Activated T-cell treated with anti-CD3 and anti-CD28 coated beads for 24 hours (primary cell): ENCODE results near the gene NGFR.
"Not testable (repeated sequence)": the region's sequence is repeated elsewhere in the genome, so short reads cannot be mapped to it uniquely, and the experiment has no call there.

Experiments used
- DNase-seq: peaks from one replicate; pipeline ENCODE4 v3.0.0-alpha.2; 2020; ENCODE audit warnings: low read depth

Gene NGFR

DNA sequence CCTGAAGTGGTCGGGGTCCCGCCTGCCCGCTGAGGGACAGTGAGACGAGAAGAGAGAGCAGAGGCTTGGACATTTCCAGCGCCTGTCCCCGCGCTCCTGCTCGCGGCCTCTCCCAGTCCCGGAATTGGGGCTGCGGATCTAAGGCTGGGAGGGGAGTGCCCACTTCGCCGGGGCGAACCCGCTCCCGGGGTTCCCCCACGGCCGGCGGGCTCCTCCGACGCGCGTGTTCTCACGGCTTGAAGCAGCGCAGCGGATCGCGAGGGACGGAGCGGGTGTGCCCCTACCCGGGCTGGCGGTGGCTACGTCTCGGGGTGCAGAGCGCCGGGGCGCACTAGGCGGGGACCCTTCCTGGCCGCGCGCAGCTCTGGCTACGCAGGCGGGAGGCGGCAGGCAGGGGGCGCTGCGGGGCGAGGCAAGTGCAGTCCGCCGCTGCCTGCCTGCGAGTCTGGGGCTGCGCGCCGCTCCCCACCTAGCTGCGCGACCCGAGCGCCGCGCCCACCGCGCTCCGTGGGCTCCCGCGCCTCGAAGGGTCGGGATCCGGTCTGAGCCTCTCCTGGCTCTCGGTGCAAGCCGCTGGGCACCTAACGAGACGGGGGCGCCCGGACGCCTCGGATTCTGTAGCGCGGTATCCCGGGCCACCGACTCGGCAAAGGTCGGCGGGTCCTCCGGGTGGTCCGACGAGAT lies 1.2 kb downstream of the NGFR start:
- DNase-seq: peak; percentile 72

DNA sequence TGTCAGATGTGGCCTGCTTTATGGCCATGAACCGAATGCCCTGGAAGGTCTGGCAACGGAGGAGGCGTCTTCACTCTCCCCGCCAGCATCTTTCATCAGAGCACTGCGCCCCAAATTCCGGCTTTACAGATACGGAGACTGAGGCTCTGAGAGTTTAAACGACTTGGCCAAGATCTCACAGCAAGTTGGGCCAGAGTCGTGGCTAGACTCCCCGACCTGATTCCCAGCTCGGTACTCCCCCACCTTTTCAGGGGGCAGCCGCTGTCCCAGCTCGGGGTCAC lies 1.7 kb downstream of the NGFR start:
- no peak for DNase-seq

DNA sequence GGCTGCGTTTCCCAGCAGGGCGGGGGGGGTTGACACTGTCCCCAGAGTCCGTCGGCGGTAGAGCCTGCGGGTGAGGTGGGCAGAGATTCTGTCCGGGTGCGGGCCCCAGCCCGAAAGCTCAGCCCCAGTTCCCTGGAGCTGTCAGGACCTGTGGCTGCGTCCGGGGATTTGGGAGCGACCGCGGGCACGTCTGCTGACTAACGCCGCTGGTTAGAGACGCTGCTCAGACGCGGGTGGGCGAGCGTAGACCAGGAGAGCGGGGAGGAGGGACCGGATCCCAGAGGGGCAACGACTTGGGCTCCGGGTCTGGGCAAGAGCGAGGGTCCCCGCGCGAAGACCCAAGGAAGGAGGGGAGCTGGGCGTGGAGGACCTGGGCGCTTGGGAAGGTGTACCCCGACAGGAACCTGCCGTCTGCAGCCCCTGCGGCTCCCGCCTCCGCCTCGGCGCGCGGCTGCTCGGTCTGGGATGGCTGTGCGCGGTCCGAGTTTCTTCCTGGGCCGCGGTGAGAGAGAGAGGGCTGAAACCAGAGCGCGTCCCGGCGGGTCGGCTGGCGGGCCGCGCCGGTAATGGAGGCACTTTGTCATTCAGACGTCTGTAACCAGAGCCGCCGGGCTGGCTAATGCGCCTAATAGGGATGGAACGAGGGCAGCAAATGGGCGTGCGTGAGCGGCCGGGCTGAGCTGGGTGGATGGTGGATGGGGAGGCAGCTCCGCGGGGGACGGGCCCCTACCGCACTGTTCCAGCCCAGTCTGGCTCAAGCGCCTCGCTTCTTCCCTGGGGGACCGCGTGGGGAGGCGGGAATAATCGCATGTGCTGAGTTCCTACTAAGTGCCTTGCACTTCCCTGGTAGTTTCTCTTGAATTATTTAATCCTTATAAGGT lies 2.3 kb downstream of the NGFR start:
- no peak for DNase-seq

DNA sequence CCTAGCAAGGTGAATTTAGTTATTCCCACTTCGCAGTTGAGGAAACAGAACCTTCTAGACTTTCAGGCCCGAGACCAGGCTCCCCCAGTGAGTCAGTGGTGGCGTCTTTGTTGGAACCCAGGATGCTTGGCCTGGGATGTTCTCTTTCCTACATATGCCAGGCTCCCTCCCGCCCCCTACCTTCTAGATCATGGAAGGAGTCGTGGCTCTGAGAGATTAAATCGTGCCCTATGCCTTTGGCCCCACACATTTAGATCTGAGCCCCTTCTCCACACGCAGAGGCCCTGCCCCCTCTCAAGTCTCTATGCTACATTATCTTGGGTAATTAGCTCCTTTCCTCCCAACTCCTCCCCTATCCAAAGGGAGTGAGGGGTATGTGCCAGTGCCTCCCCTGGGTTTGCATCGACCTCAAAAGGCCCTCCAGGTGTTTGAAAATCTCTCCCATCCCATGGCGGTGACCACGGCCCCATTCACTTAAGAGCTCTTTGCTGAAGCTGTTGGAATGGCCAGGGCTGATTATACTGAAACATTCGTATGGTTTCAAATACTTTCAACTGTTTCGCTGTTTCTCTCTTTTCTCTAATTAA lies 3.0 kb downstream of the NGFR start:
- DNase-seq: no peak

DNA sequence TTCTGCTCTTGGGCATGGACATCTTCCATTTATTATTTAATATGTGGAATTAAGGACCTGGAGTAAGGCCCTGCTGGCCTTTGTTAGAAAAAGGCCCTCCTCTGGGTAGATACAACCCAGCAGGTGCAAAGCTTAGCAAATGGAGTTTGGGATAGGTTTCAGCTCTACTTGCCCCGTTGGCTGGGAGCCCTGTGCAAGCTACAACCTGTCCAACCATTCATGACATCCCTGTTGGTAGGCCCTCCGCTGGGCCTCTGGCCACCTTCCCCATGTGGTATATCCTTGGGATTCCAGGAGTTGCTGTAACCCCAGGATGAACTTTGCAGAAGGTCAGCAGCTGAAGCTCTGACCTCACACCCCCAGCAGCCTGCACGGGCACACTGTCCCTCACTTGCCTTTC lies 6.4 kb downstream of the NGFR start:
- no peak for DNase-seq

DNA sequence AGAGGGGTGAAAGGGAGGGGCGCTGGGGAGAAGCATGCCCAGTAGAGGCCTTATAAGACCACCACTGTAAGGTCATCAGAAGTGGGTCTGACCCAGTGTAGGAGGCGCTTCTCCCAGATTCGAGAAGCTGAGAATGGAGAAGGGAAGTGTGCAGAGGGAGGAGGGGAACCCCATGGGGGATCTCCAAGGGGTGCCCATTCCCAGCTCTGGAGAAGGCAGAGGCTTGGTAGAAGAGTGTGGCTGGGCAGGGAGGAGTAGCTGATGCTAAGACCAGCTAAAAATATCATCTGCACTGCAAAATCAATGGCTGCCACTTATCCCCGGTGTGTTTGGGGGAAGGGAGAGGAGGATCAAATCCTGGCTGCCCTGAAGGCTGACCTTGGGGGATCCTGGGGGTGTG lies 7.2 kb downstream of the NGFR start:
- no peak for DNase-seq

DNA sequence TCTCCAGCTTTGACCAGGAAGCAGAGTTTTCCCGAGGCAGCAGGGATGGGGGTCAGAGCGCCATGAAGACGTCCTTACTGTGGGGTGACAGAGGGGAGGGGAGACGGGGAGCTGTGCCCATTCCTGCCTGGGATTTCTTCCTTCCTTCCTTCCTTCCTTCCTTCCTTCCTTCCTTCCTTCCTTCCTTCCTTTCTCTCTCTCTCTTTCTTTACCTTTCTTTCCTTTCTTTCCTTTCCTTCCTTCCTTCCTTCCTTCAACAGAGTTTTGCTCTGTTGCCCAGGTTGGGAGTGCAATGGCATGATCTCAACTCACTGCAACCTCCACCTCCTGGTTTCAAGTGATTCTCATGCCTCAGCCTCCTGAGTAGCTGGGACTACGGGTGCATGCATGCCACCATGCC lies 7.6 kb downstream of the NGFR start:
- not testable (repeated sequence) for DNase-seq

DNA sequence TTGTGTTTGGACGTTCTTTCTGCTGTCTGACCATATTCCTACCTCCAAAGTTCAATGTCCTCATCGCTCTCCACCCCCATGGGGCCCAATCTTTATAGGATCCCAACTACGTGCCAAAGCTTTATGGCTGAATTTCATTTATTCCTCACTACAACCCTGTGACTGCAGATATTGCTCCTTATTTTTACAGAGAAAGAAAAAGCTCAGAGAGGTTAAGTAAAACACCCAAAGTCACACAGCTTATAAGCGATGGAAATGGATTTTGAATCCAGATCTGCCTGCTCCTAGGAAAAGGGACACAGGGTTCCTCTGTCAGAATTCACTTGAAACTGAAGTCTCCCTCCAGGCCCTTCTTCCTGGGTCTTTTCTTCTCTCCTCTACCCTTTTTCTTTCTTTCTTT lies 9.3 kb downstream of the NGFR start:
- DNase-seq: no peak

DNA sequence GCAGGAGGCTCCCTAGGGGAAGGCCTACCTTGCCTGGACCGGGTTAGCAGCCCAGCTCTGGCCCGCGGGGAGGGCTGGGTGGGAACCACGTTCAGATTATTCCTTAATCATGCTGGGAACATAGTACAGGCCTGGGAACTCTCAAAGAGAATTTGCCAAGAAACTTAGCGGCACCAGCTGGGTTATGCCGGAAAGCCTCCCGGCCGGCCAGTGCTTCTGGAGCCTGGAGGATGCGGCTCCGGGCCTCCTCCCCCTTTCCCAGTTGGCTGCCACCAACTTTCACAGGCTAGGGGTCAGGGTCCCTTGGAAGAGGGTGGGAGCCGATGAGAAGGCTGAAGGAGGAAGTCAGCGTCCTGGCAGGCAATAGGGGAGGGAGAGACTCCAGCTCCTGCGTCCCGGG lies 10.8 kb downstream of the NGFR start:
- DNase-seq: no peak

DNA sequence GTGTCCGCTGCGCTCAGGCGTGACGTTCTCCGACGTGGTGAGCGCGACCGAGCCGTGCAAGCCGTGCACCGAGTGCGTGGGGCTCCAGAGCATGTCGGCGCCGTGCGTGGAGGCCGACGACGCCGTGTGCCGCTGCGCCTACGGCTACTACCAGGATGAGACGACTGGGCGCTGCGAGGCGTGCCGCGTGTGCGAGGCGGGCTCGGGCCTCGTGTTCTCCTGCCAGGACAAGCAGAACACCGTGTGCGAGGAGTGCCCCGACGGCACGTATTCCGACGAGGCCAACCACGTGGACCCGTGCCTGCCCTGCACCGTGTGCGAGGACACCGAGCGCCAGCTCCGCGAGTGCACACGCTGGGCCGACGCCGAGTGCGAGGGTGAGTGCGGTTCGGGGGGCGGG lies 11.2 kb downstream of the NGFR start:
- no peak for DNase-seq

DNA sequence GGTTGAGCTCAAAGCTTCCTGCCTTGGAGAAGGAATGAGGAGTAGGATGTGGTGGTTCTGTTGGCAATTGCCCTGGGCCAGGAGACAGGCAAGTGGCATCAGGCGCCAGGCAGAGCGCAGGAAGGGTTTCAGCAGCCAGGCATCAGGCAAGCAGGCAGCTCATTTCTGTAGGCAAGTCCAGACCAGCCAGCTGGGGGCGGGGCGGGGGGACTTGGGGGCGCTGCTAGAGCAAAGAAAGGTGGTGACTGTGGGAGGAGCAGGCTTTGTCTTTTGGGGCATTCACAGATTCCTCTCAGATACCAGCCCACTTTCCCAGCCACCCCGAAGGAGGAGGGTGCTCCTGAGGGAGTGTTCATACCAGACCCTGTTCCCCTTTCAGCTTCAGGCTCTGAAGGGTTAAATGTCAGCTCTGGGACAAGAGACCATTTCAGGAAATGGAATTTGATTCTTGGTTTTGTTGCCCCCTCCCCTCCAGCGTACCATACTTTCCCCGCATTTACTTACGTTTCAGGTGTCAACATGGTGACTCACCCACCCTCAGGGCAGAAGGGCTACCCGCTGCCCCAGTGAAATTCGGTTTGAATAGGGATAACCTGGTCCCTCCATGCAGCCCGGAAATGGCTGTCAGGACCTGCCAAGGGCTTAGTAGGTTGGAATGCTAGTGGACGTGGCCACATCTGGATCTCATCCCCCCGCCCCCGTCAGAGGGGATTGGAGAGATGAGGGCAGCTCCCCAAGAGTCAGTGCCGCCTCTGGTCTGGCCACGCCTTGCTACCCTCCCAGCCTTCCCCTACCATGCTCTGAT lies 13.2 kb downstream of the NGFR start:
- DNase-seq: no peak

DNA sequence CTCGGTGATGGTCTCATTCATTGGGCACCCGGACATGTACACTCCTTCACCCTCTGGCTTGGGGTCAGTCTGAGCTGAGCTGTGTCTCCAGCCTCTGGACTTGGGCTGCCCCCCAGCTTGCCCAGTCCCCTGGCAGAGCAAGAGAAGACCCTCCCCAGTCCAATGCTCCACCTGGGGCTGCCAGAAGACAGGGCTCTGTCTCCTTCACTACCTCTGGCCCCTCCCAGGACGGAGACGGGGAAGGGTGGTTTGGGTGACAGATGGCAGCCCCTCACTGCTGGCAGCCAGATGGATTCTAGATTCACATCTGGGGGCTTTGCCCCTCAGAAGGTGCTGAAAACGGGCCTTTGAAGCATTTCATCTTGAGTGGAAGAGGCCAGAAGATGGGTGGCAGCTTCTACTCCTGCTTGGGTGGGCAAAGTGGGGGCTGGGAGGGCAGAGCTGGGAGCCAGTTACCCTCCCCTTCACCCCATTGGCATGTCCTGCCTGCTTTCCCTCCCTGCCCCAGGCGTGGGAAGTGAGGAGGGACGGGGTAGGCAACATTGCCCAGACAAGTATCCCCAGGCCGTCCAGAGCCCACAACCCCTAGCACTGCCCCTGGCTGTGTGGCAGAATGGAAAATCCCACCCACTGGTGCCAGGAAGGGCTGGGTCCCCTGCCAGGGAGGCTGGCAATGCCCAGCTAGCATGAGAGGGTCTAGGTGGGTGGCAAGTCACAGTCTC lies 13.9 kb downstream of the NGFR start:
- no peak for DNase-seq

DNA sequence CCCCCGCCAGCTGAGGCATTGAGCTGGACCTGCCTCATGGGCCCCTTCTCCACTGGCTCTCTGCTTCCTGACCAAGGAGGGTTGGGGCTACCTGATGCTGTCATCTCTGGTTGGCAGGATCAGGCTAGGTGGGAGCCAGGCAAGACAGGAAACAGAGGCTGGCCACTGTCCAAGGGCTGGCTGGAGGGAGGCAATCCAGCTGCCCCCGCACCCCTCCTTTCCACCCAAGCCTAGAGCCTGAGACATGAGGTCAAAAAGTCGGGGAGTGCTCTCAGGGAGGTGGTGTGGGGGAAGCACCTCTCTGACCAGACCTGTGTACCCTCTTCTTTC lies 14.5 kb downstream of the NGFR start:
- DNase-seq: no peak

DNA sequence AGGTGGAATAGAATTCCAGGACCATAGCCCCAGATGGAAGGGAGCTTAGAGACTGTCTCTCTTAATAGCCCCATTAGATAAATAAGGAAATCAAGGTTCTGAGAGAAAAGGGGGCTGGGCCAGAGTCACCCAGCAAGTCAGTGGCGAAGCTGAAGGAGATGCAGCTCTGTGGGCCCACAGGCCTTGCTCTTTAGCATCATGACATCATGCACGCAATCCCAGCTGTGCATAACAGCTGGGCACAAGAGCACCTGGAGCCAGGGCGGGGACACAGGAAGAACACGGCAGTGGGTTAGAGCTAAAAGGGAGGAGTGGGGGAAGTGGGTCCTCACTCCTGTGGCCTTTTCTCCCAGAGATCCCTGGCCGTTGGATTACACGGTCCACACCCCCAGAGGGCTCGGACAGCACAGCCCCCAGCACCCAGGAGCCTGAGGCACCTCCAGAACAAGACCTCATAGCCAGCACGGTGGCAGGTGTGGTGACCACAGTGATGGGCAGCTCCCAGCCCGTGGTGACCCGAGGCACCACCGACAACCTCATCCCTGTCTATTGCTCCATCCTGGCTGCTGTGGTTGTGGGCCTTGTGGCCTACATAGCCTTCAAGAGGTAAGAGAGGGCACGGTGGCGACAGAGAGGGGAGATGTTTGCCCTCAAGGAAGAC lies 15.1 kb downstream of the NGFR start:
- no peak for DNase-seq

DNA sequence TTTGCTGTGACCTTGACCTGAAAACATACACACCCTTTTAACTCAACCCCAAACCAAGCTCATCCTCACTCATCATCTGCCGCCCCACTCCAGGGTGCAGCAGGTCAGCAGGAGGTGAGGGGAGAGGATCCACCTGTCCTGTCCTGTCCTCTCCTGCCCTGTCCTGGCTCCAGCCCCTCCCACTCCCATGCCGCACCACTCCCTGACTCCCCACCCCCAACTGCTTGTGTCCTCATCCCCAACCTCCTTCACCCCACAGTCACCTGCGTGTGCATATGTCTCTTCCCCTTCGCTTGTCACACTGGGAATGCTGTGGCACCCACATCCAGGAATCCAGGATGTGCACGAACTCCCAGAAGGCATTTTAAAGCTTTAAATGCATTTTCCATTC lies 15.6 kb downstream of the NGFR start:
- no peak for DNase-seq

DNA sequence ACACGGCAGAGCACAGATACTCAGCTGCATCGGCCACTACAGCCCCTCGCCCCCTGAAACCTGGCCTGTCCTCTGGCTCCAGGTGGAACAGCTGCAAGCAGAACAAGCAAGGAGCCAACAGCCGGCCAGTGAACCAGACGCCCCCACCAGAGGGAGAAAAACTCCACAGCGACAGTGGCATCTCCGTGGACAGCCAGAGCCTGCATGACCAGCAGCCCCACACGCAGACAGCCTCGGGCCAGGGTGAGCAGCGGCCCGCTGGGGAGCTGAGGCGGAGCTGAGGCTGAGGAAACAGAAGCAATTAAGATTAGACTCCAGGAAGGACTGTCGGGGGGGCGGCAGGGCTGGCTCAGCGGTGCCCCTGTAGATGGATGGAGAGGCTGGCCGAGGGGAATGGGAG lies 16.7 kb downstream of the NGFR start:
- no peak for DNase-seq

DNA sequence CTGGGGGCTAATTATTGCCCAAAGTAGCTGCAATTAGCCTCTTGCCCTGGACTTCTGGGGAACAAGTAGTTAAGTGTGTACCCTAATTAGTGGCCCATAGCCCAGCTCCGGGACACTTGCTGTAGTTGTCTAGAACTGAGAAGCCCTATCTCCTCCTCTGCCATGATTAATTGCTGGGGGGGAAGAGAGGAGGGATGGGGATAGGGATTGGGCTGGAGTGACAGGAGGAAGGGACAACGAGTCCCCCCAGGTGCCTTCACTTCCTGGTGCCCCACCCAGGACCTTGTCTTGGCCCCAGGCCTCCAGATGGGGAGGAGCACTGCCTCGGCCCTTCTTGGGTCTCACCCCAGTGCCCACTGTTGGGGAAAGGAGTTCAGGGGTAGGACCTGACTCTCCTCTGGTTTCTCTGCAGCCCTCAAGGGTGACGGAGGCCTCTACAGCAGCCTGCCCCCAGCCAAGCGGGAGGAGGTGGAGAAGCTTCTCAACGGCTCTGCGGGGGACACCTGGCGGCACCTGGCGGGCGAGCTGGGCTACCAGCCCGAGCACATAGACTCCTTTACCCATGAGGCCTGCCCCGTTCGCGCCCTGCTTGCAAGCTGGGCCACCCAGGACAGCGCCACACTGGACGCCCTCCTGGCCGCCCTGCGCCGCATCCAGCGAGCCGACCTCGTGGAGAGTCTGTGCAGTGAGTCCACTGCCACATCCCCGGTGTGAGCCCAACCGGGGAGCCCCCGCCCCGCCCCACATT lies 17.4 kb downstream of the NGFR start:
- DNase-seq: no peak

DNA sequence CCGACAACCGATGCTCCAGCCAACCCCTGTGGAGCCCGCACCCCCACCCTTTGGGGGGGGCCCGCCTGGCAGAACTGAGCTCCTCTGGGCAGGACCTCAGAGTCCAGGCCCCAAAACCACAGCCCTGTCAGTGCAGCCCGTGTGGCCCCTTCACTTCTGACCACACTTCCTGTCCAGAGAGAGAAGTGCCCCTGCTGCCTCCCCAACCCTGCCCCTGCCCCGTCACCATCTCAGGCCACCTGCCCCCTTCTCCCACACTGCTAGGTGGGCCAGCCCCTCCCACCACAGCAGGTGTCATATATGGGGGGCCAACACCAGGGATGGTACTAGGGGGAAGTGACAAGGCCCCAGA lies 17.9 kb downstream of the NGFR start:
- no peak for DNase-seq

DNA sequence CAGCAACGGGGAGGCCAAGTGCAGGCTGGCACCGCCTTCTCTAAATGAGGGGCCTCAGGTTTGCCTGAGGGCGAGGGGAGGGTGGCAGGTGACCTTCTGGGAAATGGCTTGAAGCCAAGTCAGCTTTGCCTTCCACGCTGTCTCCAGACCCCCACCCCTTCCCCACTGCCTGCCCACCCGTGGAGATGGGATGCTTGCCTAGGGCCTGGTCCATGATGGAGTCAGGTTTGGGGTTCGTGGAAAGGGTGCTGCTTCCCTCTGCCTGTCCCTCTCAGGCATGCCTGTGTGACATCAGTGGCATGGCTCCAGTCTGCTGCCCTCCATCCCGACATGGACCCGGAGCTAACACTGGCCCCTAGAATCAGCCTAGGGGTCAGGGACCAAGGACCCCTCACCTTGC lies 18.5 kb downstream of the NGFR start:
- no peak for DNase-seq

DNA sequence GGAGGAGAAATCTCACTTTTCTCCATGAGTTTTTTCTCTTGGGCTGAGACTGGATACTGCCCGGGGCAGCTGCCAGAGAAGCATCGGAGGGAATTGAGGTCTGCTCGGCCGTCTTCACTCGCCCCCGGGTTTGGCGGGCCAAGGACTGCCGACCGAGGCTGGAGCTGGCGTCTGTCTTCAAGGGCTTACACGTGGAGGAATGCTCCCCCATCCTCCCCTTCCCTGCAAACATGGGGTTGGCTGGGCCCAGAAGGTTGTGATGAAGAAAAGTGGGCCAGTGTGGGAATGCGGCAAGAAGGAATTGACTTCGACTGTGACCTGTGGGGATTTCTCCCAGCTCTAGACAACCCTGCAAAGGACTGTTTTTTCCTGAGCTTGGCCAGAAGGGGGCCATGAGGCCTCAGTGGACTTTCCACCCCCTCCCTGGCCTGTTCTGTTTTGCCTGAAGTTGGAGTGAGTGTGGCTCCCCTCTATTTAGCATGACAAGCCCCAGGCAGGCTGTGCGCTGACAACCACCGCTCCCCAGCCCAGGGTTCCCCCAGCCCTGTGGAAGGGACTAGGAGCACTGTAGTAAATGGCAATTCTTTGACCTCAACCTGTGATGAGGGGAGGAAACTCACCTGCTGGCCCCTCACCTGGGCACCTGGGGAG lies 19.1 kb downstream of the NGFR start:
- no peak for DNase-seq
